GM13976 (cell line): Measurements from ENCODE around the gene GPR151.
"Not testable (repeated sequence)": the region's sequence is repeated elsewhere in the genome, so short reads cannot be mapped to it uniquely, and the experiment has no call there.

Experiments
- DNase-seq: peaks from one replicate; pipeline ENCODE4 v3.0.0; 2012; ENCODE audit warnings: low spot score
- CTCF ChIP-seq: IDR thresholded peaks from 2 replicates; pipeline ENCODE4 v1.5.1; 2012; ENCODE audit warnings: borderline replicate concordance, mild to moderate bottlenecking; ENCODE audit not compliant: insufficient read depth; ENCODE audit errors: extremely low read depth, missing control alignments, control extremely low read depth
- in situ Hi-C: fragments of 300-500 bp; cut with MboI; formaldehyde crosslinking; loops from one replicate; pipeline ENCODE4 v1.12.0; 2022; ENCODE audit warnings: low sequenced_read_pairs, mixed read lengths, inconsistent platforms; ENCODE audit not compliant: unreplicated experiment

GPR151 gene

GRCh38 chr5:146516151-146516475 is at the start of gene GPR151:
Gene GPR151 (minus strand): TSS chr5:146516190. CDS start chr5:146516113, 77 bp downstream.
- DNase-seq: no peak
- in situ Hi-C loops: no loop called here
- TF ChIP-seq CTCF: no peak

GRCh38 chr5:146564007-146564762 is 48.2 kb upstream of the GPR151 start:
- no peak for DNase-seq
- in situ Hi-C loops: no loop called here
- TF ChIP-seq CTCF: no peak

GRCh38 chr5:146562461-146562860 is 46.5 kb upstream of the GPR151 start:
- in situ Hi-C loops: no loop called here
- no peak for DNase-seq
- no peak for TF ChIP-seq CTCF

- DNase-seq: no peak
- in situ Hi-C loops: no loop called here
- TF ChIP-seq CTCF: no peak
Observed at GRCh38 chr5:146561711-146562110, 45.7 kb upstream of the GPR151 start.

- no peak for DNase-seq
- in situ Hi-C loops: no loop called here
- no peak for TF ChIP-seq CTCF
Observed at GRCh38 chr5:146560205-146560812, 44.3 kb upstream of the GPR151 start.

GRCh38 chr5:146556884-146557283 is 40.9 kb upstream of the GPR151 start:
- in situ Hi-C loops, DNase-seq: not testable (repeated sequence)

GRCh38 chr5:146553446-146553845 is 37.5 kb upstream of the GPR151 start:
- TF ChIP-seq CTCF: no peak
- in situ Hi-C loops: no loop called here
- no peak for DNase-seq
